Amniotic epithelial cell (primary cell): ENCODE measurements around the gene MARCHF6.

ENCODE experiments used
- DNase-seq: peaks from one replicate; pipeline ENCODE4 v3.0.0-alpha.2; 2010; ENCODE audit warnings: low read depth

The MARCHF6 gene

GRCh38 chr5:10381803-10382202, 28.3 kb downstream of the MARCHF6 start:
- no peak for DNase-seq

GRCh38 chr5:10384483-10384882, 31.0 kb downstream of the MARCHF6 start:
- no peak for DNase-seq

- peak; percentile 87 for DNase-seq
These were observed 34.2 kb downstream of the MARCHF6 start for GRCh38 chr5:10387690-10388089.

GRCh38 chr5:10391130-10391529, 37.6 kb downstream of the MARCHF6 start:
- no peak for DNase-seq

- DNase-seq, result peak; percentile 55
These were observed 39.3 kb downstream of the MARCHF6 start for GRCh38 chr5:10392567-10393328.

- DNase-seq, result peak; percentile 72
These were observed 40.0 kb downstream of the MARCHF6 start for GRCh38 chr5:10393491-10393890.

GRCh38 chr5:10396552-10396951, 43.1 kb downstream of the MARCHF6 start:
- no peak for DNase-seq

- no peak for DNase-seq
These were observed 46.3 kb downstream of the MARCHF6 start for GRCh38 chr5:10399839-10400238.

- DNase-seq, result no peak
These were observed 46.9 kb downstream of the MARCHF6 start for GRCh38 chr5:10400411-10400810.

- peak; percentile 89 for DNase-seq
These were observed 47.3 kb downstream of the MARCHF6 start for GRCh38 chr5:10400831-10401230.

- DNase-seq, result no peak
These were observed 48.0 kb downstream of the MARCHF6 start for GRCh38 chr5:10401498-10401897.
